Neural cell (in vitro differentiated cells): Measurements from ENCODE around the gene RAB7B.

Source experiments
- CTCF ChIP-seq: fragments of 450-650 bp; IDR thresholded peaks from 2 replicates; pipeline ENCODE4 v1.5.1; 2014; ENCODE audit warnings: antibody characterized with exemption, mild to moderate bottlenecking, moderate library complexity; ENCODE audit not compliant: poor library complexity, severe bottlenecking
- EP300 ChIP-seq: fragments of 450-650 bp; conservative IDR thresholded peaks from 2 replicates; pipeline ENCODE4 v1.6.1; 2014; ENCODE audit warnings: antibody characterized with exemption, mild to moderate bottlenecking, moderate library complexity; ENCODE audit not compliant: poor library complexity, severe bottlenecking
- EZH2 ChIP-seq: fragments of 200-600, 300-800 bp; shearing (Covaris generic), sonication (generic); IDR thresholded peaks from 2 replicates; pipeline ENCODE4 v1.6.1; 2014; ENCODE audit warnings: antibody characterized with exemption, low read length, borderline replicate concordance, mild to moderate bottlenecking; ENCODE audit not compliant: insufficient read depth, poor library complexity, severe bottlenecking
- MXI1 ChIP-seq: fragments of 450-650 bp; conservative IDR thresholded peaks from 2 replicates; pipeline ENCODE4 v1.6.1; 2014; ENCODE audit warnings: antibody characterized with exemption, mild to moderate bottlenecking; ENCODE audit not compliant: poor library complexity, severe bottlenecking
- POLR2AphosphoS5 ChIP-seq: IDR thresholded peaks from 2 replicates; pipeline ENCODE4 v1.6.1; 2012
- RAD21 ChIP-seq: fragments of 450-650 bp; conservative IDR thresholded peaks from 2 replicates; pipeline ENCODE4 v1.6.1; 2014; ENCODE audit warnings: antibody characterized with exemption, mild to moderate bottlenecking, moderate library complexity
- REST ChIP-seq: IDR thresholded peaks from 2 replicates; pipeline ENCODE4 v1.6.1; 2012; ENCODE audit warnings: borderline replicate concordance
- SMC3 ChIP-seq: fragments of 450-650 bp; conservative IDR thresholded peaks from 2 replicates; pipeline ENCODE4 v1.6.1; 2014; ENCODE audit warnings: antibody characterized with exemption, mild to moderate bottlenecking, moderate library complexity; ENCODE audit not compliant: poor library complexity
- TAF1 ChIP-seq: IDR thresholded peaks from 2 replicates; pipeline ENCODE4 v1.6.1; 2012; ENCODE audit warnings: low read depth

- TF ChIP-seq EZH2, result no peak
- no peak for TF ChIP-seq CTCF
- no peak for TF ChIP-seq RAD21
- no peak for TF ChIP-seq REST
- no peak for TF ChIP-seq EP300
- TF ChIP-seq TAF1, result no peak
- TF ChIP-seq MXI1, result no peak
- TF ChIP-seq POLR2AphosphoS5, result no peak
- TF ChIP-seq SMC3, result no peak
Observed at GRCh38 chr1:205961991-205962820, 41.0 kb downstream of the RAB7B start.
